GM12874 (cell line): ENCODE results near the gene CDC6.

Source experiments
- CTCF ChIP-seq: IDR thresholded peaks from 2 replicates; pipeline ENCODE4 v1.5.1; 2011; ENCODE audit warnings: low read depth, mild to moderate bottlenecking, control low read depth, low read length, moderate library complexity; ENCODE audit not compliant: insufficient read depth

The CDC6 gene

GRCh38 chr17:40322358-40323315 is 35.0 kb downstream of the CDC6 start:
- TF ChIP-seq CTCF = no peak

- TF ChIP-seq CTCF = no peak
Observed at GRCh38 chr17:40323391-40324381, 36.0 kb downstream of the CDC6 start.

GRCh38 chr17:40325156-40326013 is 37.7 kb downstream of the CDC6 start:
- TF ChIP-seq CTCF = no peak

GRCh38 chr17:40326014-40326831 is 38.5 kb downstream of the CDC6 start:
- no peak for TF ChIP-seq CTCF

- TF ChIP-seq CTCF = no peak
Observed at GRCh38 chr17:40326832-40327199, 39.1 kb downstream of the CDC6 start.

- TF ChIP-seq CTCF = no peak
Observed at GRCh38 chr17:40327244-40327729, 39.6 kb downstream of the CDC6 start.
